Central memory CD8-positive, alpha-beta T cell (primary cell): ENCODE results near the gene RNU5D-1.

Experiments used
- ATAC-seq: fragments of 150-1000 bp; cut with Tn5 transposase; replicated peaks from 2 replicates; pipeline ENCODE4 v1.10.0; 2022; ENCODE audit warnings: mild to moderate bottlenecking, moderate FRiP score, moderate number of reproducible peaks; ENCODE audit not compliant: poor library complexity, severe bottlenecking; ENCODE audit errors: extremely low read depth
- DNase-seq, 2 donors: peaks; one replicate each; pipeline ENCODE4 v3.0.0; 2021; ENCODE audit warnings: low spot score in 2 of 2
- H3K27ac Mint-ChIP-seq: one replicate; pipeline ENCODE4 v1.8.0; 2022; ENCODE audit warnings: low read depth, mild to moderate bottlenecking, moderate library complexity, mixed read lengths
- H3K27me3 Mint-ChIP-seq: one replicate; pipeline ENCODE4 v1.8.0; 2022; ENCODE audit warnings: mixed read lengths
- H3K36me3 Mint-ChIP-seq: one replicate; pipeline ENCODE4 v1.8.0; 2022; ENCODE audit warnings: mild to moderate bottlenecking, moderate library complexity, mixed read lengths; ENCODE audit not compliant: insufficient read depth
- H3K4me1 Mint-ChIP-seq: one replicate; pipeline ENCODE4 v1.8.0; 2022; ENCODE audit warnings: mixed read lengths
- H3K4me3 Mint-ChIP-seq: one replicate; pipeline ENCODE4 v1.8.0; 2022; ENCODE audit warnings: mild to moderate bottlenecking, moderate library complexity, mixed read lengths
- H3K9me3 Mint-ChIP-seq: one replicate; pipeline ENCODE4 v1.8.0; 2022; ENCODE audit warnings: mixed read lengths

Gene RNU5D-1

DNA sequence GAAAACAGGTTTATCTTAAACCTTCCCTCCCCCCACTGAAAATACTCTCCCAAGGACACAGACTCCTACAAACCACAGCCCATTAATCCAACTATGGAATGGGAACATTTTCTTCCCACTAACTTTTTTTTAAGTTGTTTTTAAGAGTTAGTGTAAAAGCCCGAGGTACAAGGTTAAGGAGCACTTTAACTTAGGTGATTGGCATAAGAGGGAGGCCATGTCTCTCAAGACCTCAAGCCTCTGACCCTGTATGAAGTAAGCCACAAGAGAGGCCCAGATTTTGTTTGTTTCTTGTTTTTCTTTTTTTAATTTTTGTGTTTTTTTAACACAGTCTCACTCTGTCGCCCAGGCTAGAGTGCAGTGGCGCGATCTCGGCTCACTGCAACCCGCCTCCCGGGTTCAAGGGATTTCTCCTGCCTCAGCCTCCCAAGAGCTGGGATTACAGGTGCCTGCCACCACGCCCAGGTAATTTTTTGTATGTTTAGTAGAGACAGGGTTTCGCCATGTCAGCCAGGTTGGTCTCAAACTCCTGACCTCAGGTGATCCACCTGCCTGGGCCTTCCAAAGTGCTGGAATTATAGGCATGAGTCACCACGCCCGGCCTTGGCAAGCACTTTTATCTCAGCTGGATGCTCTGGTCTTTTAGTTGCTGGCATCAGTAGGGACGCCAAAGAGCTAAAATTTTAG, 42.1 kb downstream of the RNU5D-1 start:
- H3K4me3 Mint-ChIP-seq = no peak overlapping the region
- no peaks in the 10 kb centered on the region for H3K4me1 Mint-ChIP-seq
- no peak overlapping the region for H3K27ac Mint-ChIP-seq
- ATAC-seq (no peak), DNase-seq (no peak)
- H3K36me3 Mint-ChIP-seq = peaks cover 6% of the 10 kb centered on the region
- peaks cover 11% of the 10 kb centered on the region for H3K27me3 Mint-ChIP-seq
- no peaks in the 10 kb centered on the region for H3K9me3 Mint-ChIP-seq

DNA sequence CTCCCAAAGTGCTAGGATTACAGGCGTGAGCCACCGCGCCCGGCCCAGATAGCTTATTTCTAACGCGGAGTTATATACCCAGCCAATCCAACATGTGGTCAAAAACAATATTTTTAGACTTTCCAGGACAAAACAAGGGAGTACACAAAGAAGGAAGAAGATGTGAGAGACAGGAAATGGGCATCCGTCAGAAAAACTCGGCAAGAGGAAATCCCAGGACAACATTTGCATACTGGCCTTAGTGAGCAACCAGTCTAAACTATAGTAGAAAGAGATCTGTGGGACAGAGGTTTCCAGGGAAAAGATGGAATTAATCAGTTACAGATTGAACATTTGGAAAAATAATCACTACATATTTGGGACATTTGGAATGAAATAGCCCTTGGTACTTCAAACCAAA, 45.1 kb downstream of the RNU5D-1 start:
- DNase-seq (no peak), ATAC-seq (no peak)
- peaks cover 4% of the 10 kb centered on the region for H3K36me3 Mint-ChIP-seq
- no peak overlapping the region for H3K27ac Mint-ChIP-seq
- H3K9me3 Mint-ChIP-seq = no peaks in the 10 kb centered on the region
- no peaks in the 10 kb centered on the region for H3K4me1 Mint-ChIP-seq
- H3K27me3 Mint-ChIP-seq = peaks cover under 1% of the 10 kb centered on the region
- no peak overlapping the region for H3K4me3 Mint-ChIP-seq

DNA sequence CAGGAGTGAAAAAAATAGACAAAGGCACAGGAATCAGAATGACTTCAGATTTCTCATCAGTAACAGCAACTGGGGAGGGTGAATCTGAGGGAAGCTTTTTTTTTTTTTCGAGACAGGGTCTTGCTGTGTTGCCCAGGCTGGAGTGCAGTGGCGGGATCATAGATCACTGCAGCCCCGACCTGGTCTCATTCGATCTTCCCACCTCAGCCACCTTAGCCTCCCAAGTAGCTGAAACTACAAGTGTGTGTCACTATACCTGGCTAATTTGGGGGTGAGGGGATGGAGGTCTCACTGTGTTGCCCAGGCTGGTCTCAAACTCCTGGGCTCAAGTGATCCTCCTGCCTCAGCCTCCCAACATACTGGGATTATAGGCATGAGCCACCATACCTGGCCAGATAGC, 45.8 kb downstream of the RNU5D-1 start:
- DNase-seq (no peak), ATAC-seq (no peak)
- H3K27ac Mint-ChIP-seq = no peak overlapping the region
- H3K4me3 Mint-ChIP-seq = no peak overlapping the region
- H3K27me3 Mint-ChIP-seq = no peaks in the 10 kb centered on the region
- H3K36me3 Mint-ChIP-seq = peaks cover 4% of the 10 kb centered on the region
- H3K4me1 Mint-ChIP-seq = no peaks in the 10 kb centered on the region
- no peaks in the 10 kb centered on the region for H3K9me3 Mint-ChIP-seq

DNA sequence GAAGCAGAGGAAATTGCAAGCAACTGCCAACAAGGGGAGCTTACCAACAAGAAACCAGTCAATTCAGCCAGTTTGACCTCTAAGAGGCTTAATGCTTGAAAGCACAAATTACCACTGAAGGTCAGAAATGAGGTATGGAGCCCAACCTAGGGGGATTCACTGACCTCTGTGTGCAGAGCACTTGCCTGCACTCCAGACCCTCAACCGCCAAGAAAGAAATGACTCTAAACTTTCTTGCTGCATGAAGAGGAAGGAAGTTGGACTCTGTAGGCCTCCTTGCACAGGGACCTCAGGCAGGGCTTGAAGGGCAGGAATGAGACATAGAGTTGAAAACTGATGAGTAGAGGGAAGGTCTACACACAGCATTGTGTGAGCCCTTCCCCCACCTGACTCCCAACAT, 46.4 kb downstream of the RNU5D-1 start:
- ATAC-seq = no peak
- DNase-seq = no peak
- no peak overlapping the region for H3K27ac Mint-ChIP-seq

GRCh38 chr1:44682883-44683265, 48.1 kb downstream of the RNU5D-1 start:
- no peak for DNase-seq
- Mint-ChIP-seq H3K27me3 (no peaks in the 10 kb centered on the region), H3K36me3 (peaks cover 4% of the 10 kb centered on the region), H3K4me1 (no peaks in the 10 kb centered on the region), H3K4me3 (no peak overlapping the region), H3K9me3 (no peaks in the 10 kb centered on the region), H3K27ac (no peak overlapping the region)
- no peak for ATAC-seq

More for the DNA sequence above, 46.4 kb downstream of the RNU5D-1 start:
- no peaks in the 10 kb centered on the region for H3K9me3 Mint-ChIP-seq
- no peaks in the 10 kb centered on the region for H3K4me1 Mint-ChIP-seq
- peaks cover 4% of the 10 kb centered on the region for H3K36me3 Mint-ChIP-seq
- H3K4me3 Mint-ChIP-seq = no peak overlapping the region
- H3K27me3 Mint-ChIP-seq = no peaks in the 10 kb centered on the region

DNA sequence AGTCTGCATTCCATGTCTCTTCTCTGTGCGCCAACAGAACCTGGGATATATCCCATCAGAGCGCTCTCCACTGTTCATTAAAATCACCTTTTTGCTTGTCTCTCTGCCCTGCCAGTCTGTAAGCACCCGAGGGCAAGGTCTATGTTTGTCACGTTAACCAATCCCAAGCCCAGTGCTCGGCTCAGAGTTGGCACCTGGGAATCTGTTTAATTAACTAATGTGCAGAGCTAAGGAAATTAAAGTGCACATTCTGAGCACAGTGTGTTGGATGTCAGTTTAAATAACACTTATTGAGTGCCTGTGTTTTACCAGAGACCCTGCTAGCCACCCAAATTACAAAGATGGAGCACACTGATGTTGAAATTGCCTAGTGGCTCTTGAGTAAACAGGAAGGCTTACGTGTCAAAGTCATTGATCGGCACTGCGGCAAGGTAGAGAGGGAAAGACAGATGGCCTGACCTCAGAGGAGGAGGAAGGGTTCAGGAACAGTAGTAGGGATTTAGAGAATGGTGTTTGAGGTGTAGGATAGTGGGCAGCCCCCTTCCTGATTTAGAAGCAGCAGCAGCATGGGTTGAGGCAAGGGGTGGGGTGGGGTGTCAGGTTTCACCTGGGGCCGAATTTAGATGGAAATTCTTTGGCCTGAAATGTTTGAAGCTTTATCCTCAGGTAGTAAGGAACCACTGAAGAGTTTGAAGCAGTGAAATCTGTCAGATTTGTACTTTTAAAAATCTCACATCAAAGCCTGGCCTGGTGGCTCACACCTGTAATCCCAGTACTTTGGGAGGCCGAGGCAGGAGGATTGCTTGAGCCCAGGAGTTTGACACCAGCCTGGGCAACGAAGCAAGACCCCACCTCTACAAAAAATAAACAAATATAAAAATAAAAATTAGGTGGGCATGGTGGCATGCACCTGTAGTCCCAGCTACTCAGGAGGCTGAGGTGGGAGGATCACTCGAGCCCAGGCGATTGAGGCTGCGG, 48.8 kb downstream of the RNU5D-1 start:
- H3K27ac Mint-ChIP-seq = no peak overlapping the region
- ATAC-seq (no peak), DNase-seq (no peak)
- no peak overlapping the region for H3K4me3 Mint-ChIP-seq
- no peaks in the 10 kb centered on the region for H3K4me1 Mint-ChIP-seq
- no peaks in the 10 kb centered on the region for H3K9me3 Mint-ChIP-seq
- peaks cover 4% of the 10 kb centered on the region for H3K36me3 Mint-ChIP-seq
- no peaks in the 10 kb centered on the region for H3K27me3 Mint-ChIP-seq
